Muscle of leg (tissue), 11 donors: Measurements from ENCODE around the gene EVX2. TPM values are rescaled to one million over a fixed set of nuclear protein-coding genes. Genes with fewer than 3 reads are reported as not detected.

Source experiments
- DNase-seq: peaks from one replicate; pipeline ENCODE4 v3.0.0; 2013
- H3K27ac ChIP-seq: one replicate; pipeline ENCODE4 v1.5.1; 2013; ENCODE audit warnings: mild to moderate bottlenecking, low read length, control low read depth
- H3K27me3 ChIP-seq: one replicate; pipeline ENCODE4 v1.6.1; 2013; ENCODE audit warnings: low read length; ENCODE audit not compliant: control insufficient read depth, insufficient read depth
- H3K36me3 ChIP-seq: one replicate; pipeline ENCODE4 v1.6.1; 2013; ENCODE audit warnings: low read length; ENCODE audit not compliant: control insufficient read depth, insufficient read depth
- H3K4me1 ChIP-seq: one replicate; pipeline ENCODE4 v1.6.1; 2013; ENCODE audit warnings: low read length; ENCODE audit not compliant: control insufficient read depth, insufficient read depth
- H3K4me3 ChIP-seq: one replicate; pipeline ENCODE4 v1.5.1; 2013; ENCODE audit warnings: low read length, control low read depth
- H3K9me3 ChIP-seq: replicated peaks from 2 replicates; pipeline ENCODE4 v1.6.1; 2013; ENCODE audit warnings: low read depth, low read length; ENCODE audit not compliant: control insufficient read depth
- whole genome bisulfite sequencing: methylation state at CpG from one replicate; pipeline ENCODE4 v1.1.5; 2013; ENCODE audit warnings: missing lambda C conversion rate; ENCODE audit not compliant: insufficient coverage; 5-methylcytosine and 5-hydroxymethylcytosine counted together
- polyA plus RNA-seq, 8 donors: library from polyadenylated mRNA; unstranded; fragments of 120-200 nt; gene quantifications; one replicate each; pipeline versions ENCODE4 v1.2.1 to v1.2.3, GENCODE V29; 2013; ENCODE audit warnings: inconsistent platforms in 1 of 8, low replicate concordance in 1 of 8; ENCODE audit not compliant: insufficient read length in 8 of 8, insufficient read depth in 1 of 8
- total RNA-seq: library from RNA; stranded (reverse); fragments of 120-200 nt; gene quantifications from one replicate; pipeline ENCODE4 v1.2.4, GENCODE V29; 2013

EVX2 gene
- total and polyA plus RNA-seq, 9 donors: 0.03 to 0.18 (median 0.05) TPM

- Histone ChIP-seq H3K4me3 (peak overlapping the region; percentile 40), H3K4me1 (peaks cover 32% of the 10 kb centered on the region), H3K9me3 (no peaks in the 10 kb centered on the region), H3K27ac (no peak overlapping the region), H3K27me3 (peaks cover 93% of the 10 kb centered on the region), H3K36me3 (no peaks in the 10 kb centered on the region)
- WGBS: 8% methylated on average over 32 of the region's 49 CpGs
- peak; percentile 74 for DNase-seq
These were observed 4.5 kb upstream of the EVX2 start for GRCh38 chr2:176088048-176088936.

- H3K36me3 ChIP-seq: no peaks in the 10 kb centered on the region
- no peak overlapping the region for H3K27ac ChIP-seq
- 55% methylated on average over 24 of the region's 29 CpGs for WGBS
- H3K27me3 ChIP-seq: peaks cover 94% of the 10 kb centered on the region
- no peaks in the 10 kb centered on the region for H3K9me3 ChIP-seq
- DNase-seq: no peak
- H3K4me3 ChIP-seq: peak overlapping the region; percentile 40
- H3K4me1 ChIP-seq: peaks cover 36% of the 10 kb centered on the region
These were observed 3.7 kb upstream of the EVX2 start for GRCh38 chr2:176087330-176088047.

DNA sequence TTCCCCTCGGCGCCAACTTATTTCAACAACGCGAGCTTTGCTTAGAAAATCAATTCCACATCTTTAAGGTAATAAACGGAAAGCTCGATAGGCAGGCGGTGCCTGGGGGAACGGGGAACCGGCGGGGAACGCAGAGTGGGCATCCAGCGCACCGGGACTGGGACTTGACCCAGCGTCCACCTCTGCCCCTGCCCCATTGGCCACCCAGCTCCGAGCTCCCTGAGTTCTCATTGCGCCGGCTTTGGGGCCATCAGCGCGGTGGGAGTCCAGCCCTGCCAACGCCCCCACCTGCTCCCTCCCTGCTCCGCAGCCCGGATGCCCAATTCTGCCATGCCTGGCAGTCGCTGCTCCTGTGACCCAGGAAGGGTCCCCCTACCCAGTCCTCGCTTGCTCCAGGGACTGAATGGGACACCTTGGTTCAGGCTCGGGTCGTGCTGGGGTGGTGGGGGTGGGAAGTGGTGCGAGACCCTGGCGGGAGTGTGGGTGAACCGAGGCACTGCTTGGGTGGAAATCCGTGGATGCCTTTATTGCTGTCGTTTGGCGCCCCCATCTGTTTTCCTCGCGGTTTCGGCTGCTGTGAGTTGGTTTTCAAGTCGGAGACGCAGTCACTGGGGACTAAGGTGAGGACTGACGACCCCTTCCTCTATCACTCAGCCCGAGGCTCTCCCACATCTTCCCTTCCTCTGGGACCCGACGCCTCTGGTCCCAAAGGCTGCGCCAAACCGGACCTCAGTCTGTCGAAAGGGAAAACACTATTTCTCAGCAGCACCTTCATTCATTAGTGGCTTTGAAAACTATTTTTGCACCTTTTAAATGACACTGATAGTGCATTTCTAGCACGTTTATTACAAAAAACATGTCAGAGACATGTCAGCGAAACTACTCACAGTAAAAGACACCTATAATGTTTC is 2.4 kb upstream of the EVX2 start:
- Histone ChIP-seq H3K27ac (no peak overlapping the region), H3K4me3 (peak overlapping the region; percentile 6), H3K27me3 (peaks cover 96% of the 10 kb centered on the region), H3K36me3 (no peaks in the 10 kb centered on the region), H3K4me1 (peaks cover 39% of the 10 kb centered on the region), H3K9me3 (no peaks in the 10 kb centered on the region)
- WGBS: 2% methylated on average over 37 of the region's 46 CpGs
- DNase-seq: peak; percentile 69

DNA sequence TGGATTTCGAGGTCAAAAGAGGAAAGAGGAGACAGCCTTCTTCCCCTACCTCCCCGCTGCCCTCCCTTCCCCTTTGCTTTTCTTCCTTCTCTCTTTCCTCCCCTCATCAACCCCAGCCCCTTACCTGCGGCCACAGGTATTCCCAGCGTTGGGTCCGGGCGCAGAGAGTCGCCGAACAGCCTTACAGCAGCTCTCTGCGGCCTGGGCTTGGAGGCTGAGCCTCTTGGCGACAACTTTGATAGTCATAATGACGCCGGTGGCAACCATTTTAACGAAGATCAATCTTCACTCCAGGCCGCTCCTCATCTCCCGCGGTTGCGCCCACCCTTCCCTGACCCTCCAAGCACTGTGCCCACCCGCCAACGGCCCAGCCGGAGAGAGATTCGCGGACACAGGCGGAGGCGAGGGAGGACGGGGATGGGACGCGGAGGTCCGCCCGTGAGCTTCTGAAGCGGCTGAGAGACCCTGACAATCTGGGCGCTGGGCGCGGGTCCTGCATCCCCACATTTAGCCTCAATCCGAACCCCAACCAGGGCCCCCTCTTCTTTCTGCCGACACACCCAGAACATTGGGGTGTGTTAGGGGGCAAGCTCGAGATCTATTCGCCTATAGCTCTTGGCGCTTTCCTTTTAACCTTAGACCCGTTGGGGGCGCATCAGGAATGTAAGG is 1.5 kb upstream of the EVX2 start:
- H3K27ac ChIP-seq: peak overlapping the region; percentile 37
- peaks cover 43% of the 10 kb centered on the region for H3K4me1 ChIP-seq
- under 1% methylated on average over 24 of the region's 40 CpGs for WGBS
- H3K9me3 ChIP-seq: no peaks in the 10 kb centered on the region
- H3K36me3 ChIP-seq: no peaks in the 10 kb centered on the region
- no peak for DNase-seq
- peaks cover 96% of the 10 kb centered on the region for H3K27me3 ChIP-seq
- no peak overlapping the region for H3K4me3 ChIP-seq

DNA sequence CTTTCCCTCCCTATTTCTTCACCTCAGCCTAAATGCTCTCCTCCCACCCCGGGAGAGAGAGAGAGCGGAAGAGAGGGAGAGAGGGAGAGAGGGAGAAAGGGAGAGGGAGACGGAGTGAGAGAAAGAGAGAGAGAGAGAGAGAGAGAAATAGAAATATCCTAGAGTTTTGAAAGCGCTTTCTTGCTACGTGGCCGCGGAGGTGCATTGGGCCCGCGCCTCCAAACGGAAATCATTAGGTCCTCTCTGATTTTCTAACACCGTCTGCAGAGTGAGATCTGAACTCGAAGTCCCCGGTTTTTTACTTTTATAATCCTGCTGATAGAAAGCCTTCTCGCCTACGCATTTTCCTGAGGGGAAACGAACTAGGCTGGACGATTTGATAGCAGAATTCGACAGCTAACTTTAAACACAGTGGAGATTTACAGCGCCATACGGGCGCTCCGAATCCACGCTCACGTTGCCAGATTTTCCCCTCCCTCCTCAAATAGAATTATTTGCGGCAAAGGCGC is 903 bp upstream of the EVX2 start:
- peaks cover 44% of the 10 kb centered on the region for H3K4me1 ChIP-seq
- no peak overlapping the region for H3K4me3 ChIP-seq
- 2% methylated on average over 20 of the region's 26 CpGs for WGBS
- peak overlapping the region; percentile 37 for H3K27ac ChIP-seq
- H3K36me3 ChIP-seq: no peaks in the 10 kb centered on the region
- H3K9me3 ChIP-seq: no peaks in the 10 kb centered on the region
- DNase-seq: peak; percentile 32
- peaks cover 94% of the 10 kb centered on the region for H3K27me3 ChIP-seq

DNA sequence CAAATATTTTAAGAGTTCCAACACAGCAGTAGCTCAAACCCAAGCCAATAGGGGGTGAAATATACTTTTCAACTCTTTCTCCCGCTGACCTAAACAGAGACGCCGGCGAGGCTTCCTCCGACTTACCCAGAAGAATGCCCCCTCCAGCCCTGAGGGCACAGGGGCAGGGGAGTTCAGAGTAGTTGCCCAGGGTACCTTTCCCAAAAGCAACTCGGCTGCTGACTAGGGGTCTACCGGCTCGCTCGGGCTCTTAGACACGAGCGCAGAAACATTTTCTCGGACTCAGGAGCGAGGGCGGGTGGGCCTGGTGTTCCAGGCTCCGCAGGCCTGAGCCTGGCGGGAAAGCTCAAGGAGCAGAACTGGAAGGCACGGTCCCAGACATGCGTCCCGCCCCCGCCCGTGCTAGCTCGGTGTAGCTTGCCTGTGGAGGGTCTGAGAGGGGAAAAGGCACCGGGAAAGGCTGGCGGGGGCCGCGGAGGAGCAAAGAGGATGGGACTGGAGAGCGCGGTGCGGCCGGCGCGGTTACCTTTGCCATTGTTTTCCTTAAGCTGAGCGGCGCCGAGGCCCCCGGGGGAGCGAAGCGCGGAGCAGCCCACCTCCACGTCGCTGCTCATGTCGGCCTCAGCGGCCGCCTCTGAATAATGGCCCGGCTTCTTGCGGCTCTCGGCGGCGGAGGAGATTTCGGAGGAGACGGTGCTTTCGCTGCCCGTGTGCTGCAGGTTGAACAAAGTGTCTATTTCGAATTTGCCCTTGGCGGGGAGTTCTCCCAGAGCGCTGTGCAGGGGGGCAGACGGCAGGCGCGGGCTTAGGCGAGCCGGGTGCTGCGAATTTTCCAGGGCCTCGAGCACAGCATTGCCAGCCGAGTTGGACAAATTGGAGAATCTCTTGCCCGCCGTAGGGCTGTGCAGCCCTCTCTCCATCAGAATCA is 674 bp downstream of the EVX2 start:
- DNase-seq: no peak
- Histone ChIP-seq H3K4me3 (peak overlapping the region; percentile 6), H3K9me3 (no peaks in the 10 kb centered on the region), H3K36me3 (no peaks in the 10 kb centered on the region), H3K27me3 (peaks cover 94% of the 10 kb centered on the region), H3K4me1 (peaks cover 46% of the 10 kb centered on the region), H3K27ac (no peak overlapping the region)
- 3% methylated on average over 61 of the region's 66 CpGs for WGBS

DNA sequence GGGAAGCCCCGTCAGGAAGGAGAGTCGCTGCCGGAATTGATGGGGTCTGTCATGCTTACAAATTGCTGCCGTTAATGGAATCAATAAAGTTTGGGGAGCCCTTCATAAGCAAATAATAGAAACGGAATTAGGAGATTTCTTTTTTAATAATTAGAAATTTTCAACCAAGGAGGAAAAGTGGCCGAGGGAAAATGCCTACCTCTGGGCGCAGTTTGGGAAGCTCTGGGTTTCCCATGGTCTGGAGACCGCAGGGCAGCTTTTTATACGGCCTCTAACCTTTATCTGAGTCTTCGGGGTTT is 1.3 kb downstream of the EVX2 start:
- Histone ChIP-seq H3K4me1 (peaks cover 43% of the 10 kb centered on the region), H3K27me3 (peaks cover 88% of the 10 kb centered on the region), H3K4me3 (no peak overlapping the region), H3K27ac (no peak overlapping the region), H3K36me3 (no peaks in the 10 kb centered on the region), H3K9me3 (no peaks in the 10 kb centered on the region)
- DNase-seq: no peak
- WGBS: 16% methylated on average over 6 of the region's 10 CpGs

GRCh38 chr2:176081837-176082524 is 1.8 kb downstream of the EVX2 start:
- no peak overlapping the region for H3K4me3 ChIP-seq
- 5% methylated on average over 53 of the region's 62 CpGs for WGBS
- H3K9me3 ChIP-seq: no peaks in the 10 kb centered on the region
- peaks cover 43% of the 10 kb centered on the region for H3K4me1 ChIP-seq
- H3K27me3 ChIP-seq: peaks cover 83% of the 10 kb centered on the region
- H3K36me3 ChIP-seq: no peaks in the 10 kb centered on the region
- H3K27ac ChIP-seq: no peak overlapping the region
- DNase-seq: no peak
